Duodenal mucosa (tissue), 2 donors: Measurements from ENCODE around the gene C1orf159.

Source experiments
- H3K27ac ChIP-seq: one replicate; pipeline ENCODE4 v1.7.0; 2013; ENCODE audit warnings: low read depth, low read length
- H3K27me3 ChIP-seq, 2 donors: one replicate each; pipeline ENCODE4 v1.7.0; 2013; ENCODE audit warnings: low read length in 2 of 2, control low read depth in 1 of 2; ENCODE audit not compliant: insufficient read depth in 2 of 2, control insufficient read depth in 1 of 2
- H3K36me3 ChIP-seq, 2 donors: one replicate each; pipeline ENCODE4 v1.7.0; 2013; ENCODE audit warnings: low read length in 2 of 2, control low read depth in 1 of 2; ENCODE audit not compliant: insufficient read depth in 2 of 2, control insufficient read depth in 1 of 2
- H3K4me1 ChIP-seq, 2 donors: one replicate each; pipeline ENCODE4 v1.7.0; 2013; ENCODE audit warnings: low read length in 2 of 2, control low read depth in 1 of 2; ENCODE audit not compliant: insufficient read depth in 2 of 2, control insufficient read depth in 1 of 2
- H3K4me3 ChIP-seq, 2 donors: one replicate each; pipeline ENCODE4 v1.7.0; 2013; ENCODE audit warnings: low read length in 2 of 2, low read depth in 1 of 2
- H3K9ac ChIP-seq, 2 donors: one replicate each; pipeline ENCODE4 v1.7.0; 2013; ENCODE audit warnings: low read length in 2 of 2, low read depth in 1 of 2
- H3K9me3 ChIP-seq, 2 donors: one replicate each; pipeline ENCODE4 v1.7.0; 2013; ENCODE audit warnings: low read length in 2 of 2, control low read depth in 1 of 2; ENCODE audit not compliant: control insufficient read depth in 1 of 2

The C1orf159 gene

DNA sequence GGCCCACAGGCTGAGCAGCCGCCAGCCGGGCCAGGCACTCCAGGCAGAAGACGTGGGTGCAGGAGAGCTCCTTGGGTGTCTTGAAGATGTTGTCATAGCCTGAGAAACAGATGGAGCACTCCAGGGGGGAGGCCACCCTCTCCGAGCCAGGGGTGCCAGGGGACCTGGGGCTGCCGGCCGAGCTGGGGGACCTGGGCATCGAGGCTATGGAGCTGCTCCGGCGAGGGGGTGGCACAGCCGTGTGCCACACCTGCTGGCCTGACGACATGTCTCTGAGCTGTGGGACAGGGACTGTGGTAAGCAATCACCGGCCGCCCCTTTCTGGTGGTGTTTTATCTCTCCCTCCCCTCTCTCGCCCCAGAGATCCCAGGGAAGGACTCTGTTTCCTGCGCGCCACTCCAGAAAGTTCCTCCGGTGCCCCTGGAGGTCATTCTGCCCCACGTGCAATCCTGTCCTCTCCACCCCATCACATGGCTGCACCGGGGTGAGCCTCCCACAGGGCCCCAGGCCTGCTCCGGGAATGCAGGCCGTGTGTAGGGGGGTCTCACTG is 43.5 kb downstream of the C1orf159 start:
- H3K27me3 ChIP-seq: peaks cover 0 to 27% of the 10 kb centered on the region in 2 donors
- H3K4me3 ChIP-seq: no peak overlapping the region
- no peaks in the 10 kb centered on the region for H3K36me3 ChIP-seq
- peaks cover 4 to 21% of the 10 kb centered on the region in 2 donors for H3K4me1 ChIP-seq
- H3K27ac ChIP-seq: no peak overlapping the region
- no peak overlapping the region for H3K9ac ChIP-seq
- H3K9me3 ChIP-seq: no peaks in the 10 kb centered on the region

- Histone ChIP-seq H3K9me3 (no peaks in the 10 kb centered on the region), H3K27me3 (peaks cover under 1 to 27% of the 10 kb centered on the region in 2 donors), H3K27ac (no peak overlapping the region), H3K4me1 (peaks cover 4 to 21% of the 10 kb centered on the region in 2 donors), H3K9ac (no peak overlapping the region), H3K4me3 (no peak overlapping the region), H3K36me3 (no peaks in the 10 kb centered on the region)
Observed at GRCh38 chr1:1071486-1072298, 44.2 kb downstream of the C1orf159 start.

GRCh38 chr1:1069711-1070676 is 45.9 kb downstream of the C1orf159 start:
- Histone ChIP-seq H3K4me1 (peaks cover 4 to 21% of the 10 kb centered on the region in 2 donors), H3K4me3 (no peak overlapping the region), H3K27ac (no peak overlapping the region), H3K9ac (no peak overlapping the region), H3K27me3 (peaks cover 4 to 30% of the 10 kb centered on the region in 2 donors), H3K36me3 (no peaks in the 10 kb centered on the region), H3K9me3 (no peaks in the 10 kb centered on the region)

DNA sequence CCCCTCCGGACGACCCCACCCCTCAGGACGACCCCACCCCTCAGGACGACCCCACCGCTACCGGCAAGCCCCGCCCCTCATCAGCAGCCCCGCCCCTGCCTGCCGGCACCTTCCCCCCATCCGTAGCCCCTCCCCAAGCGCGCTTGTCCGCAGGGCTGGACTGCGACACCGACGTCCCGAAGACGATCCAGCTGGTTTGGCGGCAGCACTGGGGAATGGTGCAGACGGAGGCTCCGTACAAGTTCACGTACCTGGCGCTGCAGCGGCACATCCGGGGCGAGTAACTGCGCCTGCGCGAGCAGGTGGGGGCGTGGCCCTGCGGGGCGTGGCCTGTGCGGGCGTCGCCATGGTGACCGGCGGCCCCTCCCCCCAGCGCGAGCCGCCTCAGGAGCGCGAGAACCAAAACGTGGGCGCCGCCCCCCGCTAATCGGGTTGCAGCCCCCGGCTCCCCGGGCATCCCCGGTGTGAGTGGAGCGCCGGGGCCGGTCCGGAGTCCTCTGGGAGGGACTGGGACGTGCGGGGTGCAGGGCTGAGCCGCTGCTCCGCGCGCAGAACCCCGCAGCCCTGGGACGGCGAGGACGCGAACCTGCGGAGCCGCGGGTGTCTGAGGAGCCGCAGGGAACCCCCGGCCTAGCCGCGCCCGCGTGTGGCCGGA is 46.7 kb downstream of the C1orf159 start:
- Histone ChIP-seq H3K9me3 (no peaks in the 10 kb centered on the region), H3K27ac (peak overlapping the region; percentile 84), H3K4me3 (peak overlapping the region; percentile 67 to 69), H3K27me3 (peaks cover 7 to 27% of the 10 kb centered on the region in 2 donors), H3K4me1 (peaks cover 6 to 17% of the 10 kb centered on the region in 2 donors), H3K9ac (peak overlapping the region in 1 of 2 donors; percentile 10), H3K36me3 (no peaks in the 10 kb centered on the region)

DNA sequence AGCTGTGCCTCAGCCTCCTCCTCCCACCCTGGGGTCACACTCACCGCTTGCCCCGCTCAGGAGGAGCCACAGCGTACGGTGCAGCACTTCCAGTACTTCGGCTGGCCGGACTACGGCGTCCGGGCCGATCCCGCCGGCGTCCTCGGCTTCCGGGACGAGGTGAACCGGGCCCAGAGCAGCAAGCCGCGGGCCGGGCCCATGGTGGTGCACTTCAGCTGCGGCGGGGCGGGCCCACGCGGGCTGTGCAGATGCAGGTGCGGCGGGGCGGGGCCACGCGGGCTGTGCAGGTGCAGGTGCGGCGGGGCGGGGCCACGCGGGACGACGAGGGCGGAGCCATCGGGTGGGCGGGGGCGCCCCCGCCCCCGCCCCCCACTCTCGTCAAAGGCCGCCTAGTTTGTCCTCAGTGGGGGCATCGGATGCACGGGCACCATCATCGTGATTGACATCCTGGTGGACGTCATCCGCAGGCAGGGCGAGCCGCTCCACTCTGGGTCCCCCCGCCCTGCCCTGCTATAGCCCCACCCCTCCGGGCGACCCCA is 47.3 kb downstream of the C1orf159 start:
- H3K27me3 ChIP-seq: peaks cover 13 to 32% of the 10 kb centered on the region in 2 donors
- H3K9me3 ChIP-seq: no peaks in the 10 kb centered on the region
- H3K4me3 ChIP-seq: peak overlapping the region; percentile 15 to 16
- no peak overlapping the region for H3K27ac ChIP-seq
- H3K4me1 ChIP-seq: peaks cover 10 to 20% of the 10 kb centered on the region in 2 donors
- peak overlapping the region in 1 of 2 donors; percentile 18 for H3K9ac ChIP-seq
- no peaks in the 10 kb centered on the region for H3K36me3 ChIP-seq

- no peaks in the 10 kb centered on the region for H3K9me3 ChIP-seq
- peak overlapping the region; percentile 15 to 16 for H3K4me3 ChIP-seq
- H3K9ac ChIP-seq: peak overlapping the region in 1 of 2 donors; percentile 18
- peaks cover 10 to 15% of the 10 kb centered on the region in 2 donors for H3K4me1 ChIP-seq
- no peak overlapping the region for H3K27ac ChIP-seq
- peaks cover 19 to 35% of the 10 kb centered on the region in 2 donors for H3K27me3 ChIP-seq
- H3K36me3 ChIP-seq: no peaks in the 10 kb centered on the region
Observed at GRCh38 chr1:1067860-1068516, 47.9 kb downstream of the C1orf159 start.

DNA sequence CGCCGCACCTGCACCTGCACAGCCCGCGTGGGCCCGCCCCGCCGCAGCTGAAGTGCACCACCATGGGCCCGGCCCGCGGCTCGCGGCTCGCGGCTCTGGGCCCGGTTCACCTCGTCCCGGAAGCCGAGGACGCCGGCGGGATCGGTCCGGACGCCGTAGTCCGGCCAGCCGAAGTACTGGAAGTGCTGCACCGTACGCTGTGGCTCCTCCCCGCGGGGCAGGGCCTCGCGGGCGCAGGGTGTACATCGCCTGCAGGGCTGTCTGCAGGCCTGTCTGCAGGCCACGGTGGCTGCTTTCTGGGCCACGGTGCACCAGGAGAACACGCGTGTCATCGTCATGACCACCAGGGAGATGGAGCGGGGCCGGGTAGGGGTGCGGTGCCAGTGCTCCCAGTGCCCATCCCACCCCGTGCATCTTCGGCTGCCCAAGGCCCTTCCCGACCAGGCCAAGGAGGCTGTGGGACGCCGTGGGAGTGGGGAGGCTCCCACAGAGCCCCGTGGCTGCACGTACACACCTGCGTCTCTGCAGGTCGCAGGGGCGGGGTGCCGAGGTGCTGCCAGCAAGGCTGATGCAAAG is 48.5 kb downstream of the C1orf159 start:
- Histone ChIP-seq H3K27ac (no peak overlapping the region), H3K27me3 (peaks cover 26 to 40% of the 10 kb centered on the region in 2 donors)

DNA sequence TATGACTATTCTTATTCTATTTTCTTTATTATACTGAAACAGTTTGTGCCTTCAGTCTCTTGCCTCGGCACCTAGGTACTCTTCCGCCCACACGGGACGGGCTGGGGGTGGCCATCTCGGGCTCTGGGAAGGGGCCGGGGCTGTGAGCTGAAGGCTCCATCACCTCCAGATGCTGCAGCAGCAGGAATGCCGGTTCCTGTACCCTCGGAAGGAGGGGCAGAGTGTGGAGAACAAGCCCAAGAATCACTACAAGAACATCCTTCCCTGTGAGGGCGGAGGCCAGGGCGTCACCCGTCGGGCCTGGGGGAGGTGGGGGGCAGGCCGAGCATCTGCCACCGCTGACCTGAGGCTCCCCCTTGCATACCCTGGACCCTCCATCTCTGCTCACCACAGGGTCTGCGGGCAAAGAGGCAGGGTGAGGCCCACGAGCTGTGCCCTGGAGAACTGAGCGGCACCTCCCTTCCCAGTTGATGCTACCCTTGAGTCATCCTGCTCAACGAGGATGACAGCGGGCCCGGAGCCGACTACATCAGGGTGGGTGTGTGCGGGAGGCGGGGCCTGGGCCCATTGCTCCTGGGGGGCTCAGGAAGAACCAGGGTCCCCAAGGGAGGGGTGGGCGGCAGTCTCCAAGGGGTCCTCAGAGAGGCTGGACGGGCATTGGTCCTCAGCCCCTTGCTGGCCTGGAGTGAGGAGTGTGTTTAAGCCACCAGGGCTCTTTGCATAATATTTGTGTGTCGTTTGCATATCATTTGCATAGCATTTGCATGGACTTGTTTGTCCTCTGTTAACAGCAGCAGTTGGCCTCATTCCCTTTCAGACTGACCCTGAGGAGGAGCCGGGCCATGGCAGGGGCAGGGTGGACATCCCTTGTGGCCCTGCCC is 49.2 kb downstream of the C1orf159 start:
- Histone ChIP-seq H3K27ac (no peak overlapping the region), H3K9me3 (no peaks in the 10 kb centered on the region), H3K9ac (no peak overlapping the region), H3K4me3 (no peak overlapping the region), H3K36me3 (no peaks in the 10 kb centered on the region), H3K27me3 (peaks cover 32 to 42% of the 10 kb centered on the region in 2 donors), H3K4me1 (peaks cover 10 to 15% of the 10 kb centered on the region in 2 donors)

More for the DNA sequence above, 48.5 kb downstream of the C1orf159 start:
- Histone ChIP-seq H3K9ac (no peak overlapping the region), H3K4me1 (peaks cover 10 to 15% of the 10 kb centered on the region in 2 donors), H3K4me3 (no peak overlapping the region), H3K9me3 (no peaks in the 10 kb centered on the region), H3K36me3 (no peaks in the 10 kb centered on the region)
